NCI-H1436 treated with DMSO at 0.1 percent for 48 hours (cell line): Measurements from ENCODE around the gene AP4E1.
"Not testable (repeated sequence)": the region's sequence is repeated elsewhere in the genome, so short reads cannot be mapped to it uniquely, and the experiment has no call there.

ENCODE experiments used
- DNase-seq: peaks from one replicate; lab custom pipeline; 2025; lab: John Stamatoyannopoulos, UW

Gene AP4E1

GRCh38 chr15:50889589-50889988, 18.9 kb upstream of the AP4E1 start:
- no peak for DNase-seq

GRCh38 chr15:50890751-50891150, 17.7 kb upstream of the AP4E1 start:
- no peak for DNase-seq

- no peak for DNase-seq
Measured at GRCh38 chr15:50891159-50891558, 17.3 kb upstream of the AP4E1 start.

GRCh38 chr15:50893976-50894375, 14.5 kb upstream of the AP4E1 start:
- no peak for DNase-seq

GRCh38 chr15:50901390-50901789, 7.1 kb upstream of the AP4E1 start:
- DNase-seq, result not testable (repeated sequence)

GRCh38 chr15:50904211-50904610, 4.3 kb upstream of the AP4E1 start:
- no peak for DNase-seq

- DNase-seq, result no peak
Measured at GRCh38 chr15:50905055-50905454, 3.4 kb upstream of the AP4E1 start.

- DNase-seq, result no peak
Measured at GRCh38 chr15:50906954-50907600, 1.4 kb upstream of the AP4E1 start.

GRCh38 chr15:50907601-50908208, 778 bp upstream of the AP4E1 start:
- no peak for DNase-seq

- no peak for DNase-seq
Measured at GRCh38 chr15:50909010-50909317, 481 bp downstream of the AP4E1 start.

GRCh38 chr15:50910426-50910795, 1.9 kb downstream of the AP4E1 start:
- not testable (repeated sequence) for DNase-seq

- DNase-seq, result no peak
Measured at GRCh38 chr15:50911001-50911400, 2.5 kb downstream of the AP4E1 start.

GRCh38 chr15:50911621-50912020, 3.1 kb downstream of the AP4E1 start:
- DNase-seq, result no peak

- no peak for DNase-seq
Measured at GRCh38 chr15:50916400-50916799, 7.9 kb downstream of the AP4E1 start.

- DNase-seq, result not testable (repeated sequence)
Measured at GRCh38 chr15:50919359-50919758, 10.9 kb downstream of the AP4E1 start.

GRCh38 chr15:50925281-50925680, 16.8 kb downstream of the AP4E1 start:
- DNase-seq, result no peak

- no peak for DNase-seq
Measured at GRCh38 chr15:50929062-50929461, 20.6 kb downstream of the AP4E1 start.

GRCh38 chr15:50930792-50931191, 22.3 kb downstream of the AP4E1 start:
- DNase-seq, result no peak

GRCh38 chr15:50933341-50933740, 24.9 kb downstream of the AP4E1 start:
- no peak for DNase-seq

- no peak for DNase-seq
Measured at GRCh38 chr15:50938525-50938924, 30.0 kb downstream of the AP4E1 start.

- DNase-seq, result no peak
Measured at GRCh38 chr15:50939911-50940310, 31.4 kb downstream of the AP4E1 start.

GRCh38 chr15:50940506-50940905, 32.0 kb downstream of the AP4E1 start:
- no peak for DNase-seq

GRCh38 chr15:50943638-50944037, 35.2 kb downstream of the AP4E1 start:
- no peak for DNase-seq

- no peak for DNase-seq
Measured at GRCh38 chr15:50944672-50945071, 36.2 kb downstream of the AP4E1 start.
